Breast epithelium (tissue), 4 donors: Measurements from ENCODE around the gene RPS5. TPM values are rescaled to one million over a fixed set of nuclear protein-coding genes. Genes with fewer than 3 reads are reported as not detected.

Experiments
- DNase-seq, 2 donors: peaks; one replicate each; pipeline ENCODE4 v3.0.0-alpha.2; 2019; ENCODE audit warnings: low spot score in 2 of 2
- H3K27ac ChIP-seq, 2 donors: fragments of 200-600 bp; sonication (generic) in 1 of 2; one replicate each; pipeline ENCODE4 v1.5.1; 2016 to 2019; ENCODE audit warnings: mild to moderate bottlenecking in 1 of 2
- H3K27me3 ChIP-seq, 2 donors: fragments of 200-600 bp; sonication (generic) in 1 of 2; one replicate each; pipeline versions ENCODE4 v1.5.1 to v1.6.0; 2017 to 2019; ENCODE audit warnings: control low read depth in 1 of 2, mild to moderate bottlenecking in 1 of 2
- H3K36me3 ChIP-seq: fragments of 200-600 bp; one replicate; pipeline ENCODE4 v1.5.1; 2019
- H3K4me1 ChIP-seq, 2 donors: fragments of 200-600 bp; sonication (generic); one replicate each; pipeline ENCODE4 v1.5.1; 2016 to 2019; ENCODE audit warnings: control low read depth in 1 of 2
- H3K4me3 ChIP-seq, 3 donors: fragments of 200-600 bp; sonication (generic); 1 replicate in 2 of 3; 2 replicates in 1 of 3; pipeline ENCODE4 v1.5.1; 2016 to 2019; ENCODE audit warnings: mild to moderate bottlenecking in 3 of 3, moderate library complexity in 2 of 3
- H3K9me3 ChIP-seq, 2 donors: fragments of 200-600 bp; sonication (generic) in 1 of 2; one replicate each; pipeline ENCODE4 v1.5.1; 2016 to 2019; ENCODE audit warnings: control low read depth in 1 of 2
- POLR2A ChIP-seq: fragments of 450-650 bp; IDR thresholded peaks from one replicate; pipeline ENCODE4 v1.6.1; 2016; ENCODE audit warnings: antibody characterized with exemption, mild to moderate bottlenecking, moderate library complexity
- POLR2AphosphoS5 ChIP-seq, 3 donors: sonication (generic); formaldehyde crosslinking; IDR thresholded peaks; one replicate each; pipeline ENCODE4 v1.6.1; 2017; ENCODE audit warnings: antibody characterized with exemption in 3 of 3
- intact Hi-C: fragments of 100-400 bp; cut with DNase I; formaldehyde crosslinking; loops from one replicate; pipeline ENCODE4 v1.15.1; 2023; ENCODE audit warnings: low total_unique reads
- total RNA-seq, 3 donors: library from RNA; depleted of rRNA; stranded (reverse); fragments of >200 nt; gene quantifications; one replicate each; pipeline ENCODE4 v1.1.0, GENCODE V29; 2016
- TF ChIP-seq, protein P1 (sequence below), 3 donors: fragments of 450-650 bp; IDR thresholded peaks; one replicate each; pipeline ENCODE4 v1.5.1; 2016 to 2017; ENCODE audit warnings: antibody characterized with exemption in 3 of 3, mild to moderate bottlenecking in 3 of 3, moderate library complexity in 3 of 3

RPS5 gene
- total RNA-seq, 3 donors from 2014 or later = 1,794 to 2,659 (median 2,022) TPM

DNA sequence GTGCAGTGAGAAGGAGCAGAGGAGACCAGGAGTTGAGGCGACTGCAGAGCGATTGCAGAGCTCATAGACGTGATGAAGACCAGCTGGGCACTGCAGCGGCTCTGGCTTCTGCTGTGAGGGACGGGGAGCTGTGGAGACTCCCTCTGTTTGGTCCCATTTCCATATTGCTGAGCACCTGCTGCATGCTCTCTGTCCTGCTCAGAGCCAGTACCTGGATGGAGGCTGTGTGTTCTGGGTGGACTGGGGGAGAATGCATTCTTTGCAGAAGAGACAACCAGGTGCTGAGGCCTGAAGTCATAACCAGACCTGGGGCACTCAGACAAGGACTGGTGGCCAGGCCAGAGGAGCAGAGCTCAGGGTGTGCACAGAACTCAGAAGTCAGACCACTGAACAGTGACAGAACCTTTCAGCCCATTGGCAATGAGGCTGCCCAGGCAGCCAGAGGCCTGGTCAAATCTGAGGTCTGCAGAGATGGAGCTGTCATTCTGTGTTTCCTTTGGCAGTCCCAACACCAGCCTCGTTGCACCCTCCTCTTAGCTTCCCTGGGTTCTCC, 32.5 kb upstream of the RPS5 start:
- Histone ChIP-seq H3K9me3 (no peaks in the 10 kb centered on the region), H3K36me3 (no peaks in the 10 kb centered on the region), H3K4me3 (no peak overlapping the region), H3K27me3 (no peaks in the 10 kb centered on the region), H3K4me1 (no peaks in the 10 kb centered on the region), H3K27ac (no peak overlapping the region)
- DNase-seq = no peak
- intact Hi-C loops = no loop called here
- TF ChIP-seq, protein P1, sequence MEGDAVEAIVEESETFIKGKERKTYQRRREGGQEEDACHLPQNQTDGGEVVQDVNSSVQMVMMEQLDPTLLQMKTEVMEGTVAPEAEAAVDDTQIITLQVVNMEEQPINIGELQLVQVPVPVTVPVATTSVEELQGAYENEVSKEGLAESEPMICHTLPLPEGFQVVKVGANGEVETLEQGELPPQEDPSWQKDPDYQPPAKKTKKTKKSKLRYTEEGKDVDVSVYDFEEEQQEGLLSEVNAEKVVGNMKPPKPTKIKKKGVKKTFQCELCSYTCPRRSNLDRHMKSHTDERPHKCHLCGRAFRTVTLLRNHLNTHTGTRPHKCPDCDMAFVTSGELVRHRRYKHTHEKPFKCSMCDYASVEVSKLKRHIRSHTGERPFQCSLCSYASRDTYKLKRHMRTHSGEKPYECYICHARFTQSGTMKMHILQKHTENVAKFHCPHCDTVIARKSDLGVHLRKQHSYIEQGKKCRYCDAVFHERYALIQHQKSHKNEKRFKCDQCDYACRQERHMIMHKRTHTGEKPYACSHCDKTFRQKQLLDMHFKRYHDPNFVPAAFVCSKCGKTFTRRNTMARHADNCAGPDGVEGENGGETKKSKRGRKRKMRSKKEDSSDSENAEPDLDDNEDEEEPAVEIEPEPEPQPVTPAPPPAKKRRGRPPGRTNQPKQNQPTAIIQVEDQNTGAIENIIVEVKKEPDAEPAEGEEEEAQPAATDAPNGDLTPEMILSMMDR (IDR thresholded peaks at IDR 0.05) = no peak
- no peak for TF ChIP-seq POLR2A
- TF ChIP-seq POLR2AphosphoS5 (IDR thresholded peaks at IDR 0.05) = no peak

DNA sequence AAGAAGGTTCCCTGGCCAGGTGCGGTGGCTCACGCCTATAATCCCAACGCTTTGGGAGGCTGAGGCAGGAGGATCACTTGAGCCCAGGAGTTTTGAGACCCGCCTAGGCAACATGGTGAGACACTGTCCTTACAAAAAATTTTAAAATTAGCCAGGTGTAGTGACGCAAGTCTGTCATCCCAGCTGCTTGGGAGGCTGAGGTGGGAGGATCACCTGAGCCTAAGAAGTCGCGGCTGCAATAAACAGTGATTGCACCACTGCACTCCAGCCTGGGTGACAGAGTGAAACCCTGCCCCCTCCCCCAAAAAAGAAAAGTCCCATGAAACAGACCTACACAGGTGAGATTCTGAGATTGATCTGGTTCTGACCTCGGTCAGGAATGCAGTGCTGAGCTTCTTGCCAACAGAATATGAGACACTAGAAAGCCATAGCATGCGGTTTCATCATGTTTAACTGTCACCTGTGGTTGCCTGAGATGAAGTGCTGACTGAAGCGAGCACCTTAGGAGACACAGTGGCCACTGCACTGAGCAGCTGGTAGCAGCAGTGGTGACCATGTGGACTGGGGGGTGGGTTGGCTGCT, 31.8 kb upstream of the RPS5 start:
- intact Hi-C loops = no loop called here
- TF ChIP-seq, protein P1 (IDR thresholded peaks at IDR 0.05) = no peak
- no peak for TF ChIP-seq POLR2A
- no peak for TF ChIP-seq POLR2AphosphoS5 (IDR thresholded peaks at IDR 0.05)
- H3K36me3 ChIP-seq = no peaks in the 10 kb centered on the region
- no peak overlapping the region for H3K27ac ChIP-seq
- peak overlapping the region in 1 of 3 donors; percentile 42 for H3K4me3 ChIP-seq
- no peaks in the 10 kb centered on the region for H3K4me1 ChIP-seq
- H3K27me3 ChIP-seq = no peaks in the 10 kb centered on the region
- no peaks in the 10 kb centered on the region for H3K9me3 ChIP-seq
- DNase-seq = no peak

DNA sequence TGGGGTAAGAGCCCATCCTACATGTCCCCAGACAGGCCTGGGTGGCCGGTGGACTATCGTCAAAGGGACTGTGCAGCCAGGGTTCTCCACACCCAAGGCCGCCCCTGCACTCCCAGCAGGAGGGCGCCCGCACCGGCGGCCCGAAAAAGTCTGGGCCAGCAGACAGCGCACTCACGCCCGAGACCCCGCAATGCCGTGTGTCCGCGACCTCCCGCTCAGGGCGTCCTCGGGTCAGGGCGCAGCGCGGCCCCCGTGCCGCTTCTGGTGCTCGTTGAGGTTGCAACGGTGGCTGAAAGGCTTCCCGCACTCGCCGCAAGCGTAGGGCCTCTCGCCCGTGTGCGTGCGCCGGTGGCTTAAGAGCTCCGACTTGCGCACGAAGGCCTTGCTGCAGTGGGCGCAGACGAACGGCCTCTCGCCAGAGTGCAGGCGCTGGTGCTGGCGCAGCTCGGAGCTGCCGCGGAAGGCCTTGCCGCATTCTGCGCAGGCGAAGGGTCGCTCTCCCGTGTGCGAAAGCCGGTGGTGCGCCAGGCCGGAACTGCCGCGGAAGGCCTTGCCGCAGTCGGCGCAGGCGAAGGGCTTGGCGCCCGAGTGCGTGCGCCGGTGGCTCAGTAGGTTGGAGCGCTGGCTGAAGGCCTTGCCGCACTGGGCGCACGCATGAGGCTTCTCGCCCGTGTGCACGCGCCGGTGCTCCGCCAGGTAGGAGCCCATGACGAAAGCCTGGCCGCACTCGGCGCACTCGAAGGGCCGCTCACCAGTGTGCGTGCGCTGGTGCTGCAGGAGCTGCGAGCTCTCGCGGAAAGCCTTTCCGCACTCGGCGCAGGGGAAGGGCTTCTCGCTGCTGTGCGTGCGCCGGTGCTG, 30.9 kb upstream of the RPS5 start:
- Histone ChIP-seq H3K9me3 (no peaks in the 10 kb centered on the region), H3K4me3 (peak overlapping the region; percentile 20 to 61 (median 42)), H3K36me3 (no peaks in the 10 kb centered on the region), H3K27ac (no peak overlapping the region), H3K27me3 (no peaks in the 10 kb centered on the region), H3K4me1 (no peaks in the 10 kb centered on the region)
- intact Hi-C loops = no loop called here
- no peak for DNase-seq
- TF ChIP-seq POLR2AphosphoS5 (IDR thresholded peaks at IDR 0.05) (no peak), POLR2A (no peak)
- TF ChIP-seq, protein P1 (IDR thresholded peaks at IDR 0.05) = no peak

DNA sequence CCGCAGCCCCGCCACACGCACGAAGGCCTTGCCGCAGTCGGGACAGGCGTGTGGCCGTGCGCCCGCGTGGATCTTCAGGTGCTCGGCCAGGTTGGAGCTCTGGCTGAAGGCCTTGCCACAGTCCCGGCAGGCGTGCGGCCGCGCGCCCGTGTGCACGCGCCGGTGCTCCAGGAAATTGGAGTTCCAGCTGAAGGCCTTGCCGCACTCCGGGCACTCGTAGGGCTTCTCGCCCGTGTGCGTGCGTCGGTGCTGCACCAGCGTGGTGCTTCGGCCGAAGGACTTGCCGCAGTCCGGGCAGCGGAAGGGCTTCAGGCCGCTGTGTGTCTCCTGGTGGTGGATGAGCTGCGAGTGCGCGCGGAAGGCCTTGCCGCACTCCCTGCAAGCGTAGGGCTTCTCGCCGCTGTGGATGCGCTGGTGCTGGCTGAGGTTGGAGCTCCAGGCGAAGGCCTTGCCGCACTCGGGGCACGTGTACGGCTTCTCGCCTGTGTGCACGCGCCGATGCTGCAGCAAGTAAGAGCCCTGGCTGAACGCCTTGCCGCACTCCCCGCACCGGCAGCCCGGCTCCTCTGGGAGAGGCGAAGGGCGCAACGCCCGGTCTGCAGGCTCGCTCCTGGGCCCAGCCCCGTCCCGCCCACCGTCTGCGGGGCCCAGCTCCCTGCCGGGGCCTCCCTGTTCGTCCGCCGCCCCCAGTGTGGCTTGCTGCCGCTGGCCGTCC, 30.1 kb upstream of the RPS5 start:
- H3K27ac ChIP-seq = no peak overlapping the region
- H3K4me3 ChIP-seq = peak overlapping the region; percentile 20 to 61 (median 42)
- no peak for DNase-seq
- intact Hi-C loops = no loop called here
- H3K27me3 ChIP-seq = no peaks in the 10 kb centered on the region
- no peaks in the 10 kb centered on the region for H3K36me3 ChIP-seq
- H3K9me3 ChIP-seq = no peaks in the 10 kb centered on the region
- TF ChIP-seq POLR2A = no peak
- peak in 1 of 3 donors; percentile 9 for TF ChIP-seq POLR2AphosphoS5 (IDR thresholded peaks at IDR 0.05)
- H3K4me1 ChIP-seq = no peaks in the 10 kb centered on the region

DNA sequence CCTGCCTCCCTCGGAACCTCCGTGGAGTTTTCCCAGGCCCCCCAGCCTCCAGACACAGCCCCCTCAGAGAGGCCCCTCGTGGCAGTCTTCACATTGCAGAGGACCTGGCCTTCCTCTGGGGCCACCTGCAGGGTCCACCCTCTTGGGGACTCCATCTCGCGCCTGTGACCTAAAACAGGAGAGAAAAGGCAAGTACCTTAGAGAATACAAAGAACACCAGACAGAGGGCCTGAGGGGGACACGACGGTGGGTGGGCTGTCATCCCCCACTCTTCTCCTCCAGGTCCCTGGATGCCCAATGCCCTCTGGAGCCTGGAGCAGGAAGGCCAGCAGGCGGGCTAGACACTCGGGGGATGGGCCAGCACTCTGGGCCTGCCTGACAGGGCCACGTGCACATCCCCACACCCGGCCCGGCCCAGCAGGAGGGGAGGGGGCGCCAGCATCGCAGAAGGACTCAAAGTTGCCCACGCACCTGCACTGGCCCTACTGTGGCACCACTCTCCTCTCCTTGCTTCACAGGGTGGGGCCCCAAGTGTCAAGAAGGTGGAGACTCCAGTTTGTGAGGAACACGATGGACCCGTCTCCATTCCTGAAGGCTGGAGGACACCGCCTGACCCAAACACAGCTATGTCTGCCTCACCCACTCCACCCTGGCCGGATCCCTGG, 29.5 kb upstream of the RPS5 start:
- intact Hi-C loops = no loop called here
- Histone ChIP-seq H3K4me1 (no peaks in the 10 kb centered on the region), H3K4me3 (peak overlapping the region in 2 of 3 donors; percentile 42 to 61), H3K9me3 (no peaks in the 10 kb centered on the region), H3K36me3 (no peaks in the 10 kb centered on the region), H3K27me3 (no peaks in the 10 kb centered on the region), H3K27ac (no peak overlapping the region)
- TF ChIP-seq, protein P1 (IDR thresholded peaks at IDR 0.05) = no peak
- TF ChIP-seq POLR2A (no peak), POLR2AphosphoS5 (IDR thresholded peaks at IDR 0.05) (no peak)
- DNase-seq = no peak
